HepG2 (cell line): ENCODE measurements around the gene ECE2.

Source experiments
- POLR2A ChIP-seq, 2 experiments: IDR thresholded peaks; 2 replicates each; pipeline ENCODE4 v1.6.1; 2011; ENCODE audit warnings: low read depth in 2 of 2, low read length in 2 of 2, mild to moderate bottlenecking in 1 of 2, moderate library complexity in 1 of 2; ENCODE audit not compliant: insufficient read depth in 1 of 2
- ZNF256 ChIP-seq: sonication (generic); formaldehyde crosslinking; conservative IDR thresholded peaks from 2 replicates; pipeline ENCODE4 v1.4.0; 2020; ENCODE audit warnings: missing genetic modification reagents

DNA sequence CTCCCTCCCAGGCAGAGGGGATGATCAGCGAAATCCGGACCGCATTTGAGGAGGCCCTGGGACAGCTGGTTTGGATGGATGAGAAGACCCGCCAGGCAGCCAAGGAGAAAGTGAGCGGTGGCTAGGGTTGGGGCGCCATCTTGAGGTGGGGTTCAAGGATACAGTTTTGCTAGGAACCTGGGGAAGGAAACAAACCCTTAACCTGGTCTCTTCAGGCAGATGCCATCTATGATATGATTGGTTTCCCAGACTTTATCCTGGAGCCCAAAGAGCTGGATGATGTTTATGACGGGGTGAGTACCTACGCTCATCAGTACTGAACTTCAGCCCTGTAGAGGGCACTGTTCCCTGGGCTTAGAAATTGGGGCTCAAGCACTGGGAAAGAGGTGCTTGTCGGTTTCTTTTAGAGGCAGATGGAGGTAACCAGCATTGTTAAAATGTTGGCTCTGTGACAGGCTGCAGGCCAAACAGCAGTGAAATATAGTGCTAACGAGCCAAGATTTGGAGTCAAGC is 13.7 kb downstream of the ECE2 start:
- TF ChIP-seq ZNF256 (CRISPR knock-in tag) (no peak), POLR2A (IDR thresholded peaks at IDR 0.05; ENCODE audit: insufficient read depth in 1 of 2, low read depth in 2 of 2, low read length in 2 of 2) (no peak)
